GM19025 (cell line): Measurements from ENCODE around the gene SHTN1.

Source experiments
- ATAC-seq: cut with Tn5 transposase; IDR thresholded peaks from one replicate; pipeline ENCODE4 v1.9.1; 2021; ENCODE audit warnings: mild to moderate bottlenecking, low read depth, moderate library complexity; ENCODE audit not compliant: unreplicated experiment

The SHTN1 gene

GRCh38 chr10:116919706-116920105 lies 85.3 kb downstream of the SHTN1 start:
- ATAC-seq: no peak

GRCh38 chr10:116919164-116919563 lies 85.8 kb downstream of the SHTN1 start:
- ATAC-seq: no peak

GRCh38 chr10:116918583-116918982 lies 86.4 kb downstream of the SHTN1 start:
- ATAC-seq: no peak

- ATAC-seq: no peak
Observed at GRCh38 chr10:116917481-116917880, 87.5 kb downstream of the SHTN1 start.

- ATAC-seq: no peak
Observed at GRCh38 chr10:116915340-116915739, 89.6 kb downstream of the SHTN1 start.

GRCh38 chr10:116913695-116914094 lies 91.3 kb downstream of the SHTN1 start:
- ATAC-seq: no peak

- no peak for ATAC-seq
Observed at GRCh38 chr10:116912162-116912561, 92.8 kb downstream of the SHTN1 start.

GRCh38 chr10:116910910-116911309 lies 94.1 kb downstream of the SHTN1 start:
- no peak for ATAC-seq

GRCh38 chr10:116909307-116909706 lies 95.7 kb downstream of the SHTN1 start:
- ATAC-seq: no peak

- no peak for ATAC-seq
Observed at GRCh38 chr10:116907245-116907987, 97.6 kb downstream of the SHTN1 start.

- ATAC-seq: no peak
Observed at GRCh38 chr10:116905845-116906210, 99.2 kb downstream of the SHTN1 start.

- ATAC-seq: no peak
Observed at GRCh38 chr10:116899626-116900025, 105.4 kb downstream of the SHTN1 start.

- ATAC-seq: no peak
Observed at GRCh38 chr10:116893686-116894037, 111.3 kb downstream of the SHTN1 start.

- no peak for ATAC-seq
Observed at GRCh38 chr10:116892907-116893685, 111.9 kb downstream of the SHTN1 start.

GRCh38 chr10:116891208-116891607 lies 113.8 kb downstream of the SHTN1 start:
- ATAC-seq: no peak

- no peak for ATAC-seq
Observed at GRCh38 chr10:116889066-116889465, 115.9 kb downstream of the SHTN1 start.

- ATAC-seq: no peak
Observed at GRCh38 chr10:116888380-116889055, 116.5 kb downstream of the SHTN1 start.

- no peak for ATAC-seq
Observed at GRCh38 chr10:116886772-116887171, 118.2 kb downstream of the SHTN1 start.

GRCh38 chr10:116882639-116883038 lies 122.3 kb downstream of the SHTN1 start:
- no peak for ATAC-seq

GRCh38 chr10:116880716-116881482 lies 124.1 kb downstream of the SHTN1 start:
- ATAC-seq: no peak

GRCh38 chr10:116879817-116880216 lies 125.2 kb downstream of the SHTN1 start:
- ATAC-seq: no peak
